Endometrial microvascular endothelial cells (primary cell): ENCODE results near the gene FZR1. TPM values are rescaled to one million over a fixed set of nuclear protein-coding genes. Genes with fewer than 3 reads are reported as not detected.
"Not testable (repeated sequence)": the region's sequence is repeated elsewhere in the genome, so short reads cannot be mapped to it uniquely, and the experiment has no call there.

Source experiments
- in situ Hi-C: cut with HindIII; loops from 2 replicates; pipeline ENCODE4 v1.10.0; 2017; ENCODE audit warnings: low sequenced_read_pairs, low pct_unique_long_range_greater_than_20kb; ENCODE audit errors: inconsistent ontology term
- total RNA-seq: library from RNA; depleted of rRNA; stranded (reverse); fragments of >200 nt; gene quantifications from one replicate; pipeline ENCODE4 v1.2.3, GENCODE V29; 2015; ENCODE audit errors: inconsistent ontology term

Gene FZR1
- total RNA-seq, 1 donor from 2014 or later = 44.3 TPM

DNA sequence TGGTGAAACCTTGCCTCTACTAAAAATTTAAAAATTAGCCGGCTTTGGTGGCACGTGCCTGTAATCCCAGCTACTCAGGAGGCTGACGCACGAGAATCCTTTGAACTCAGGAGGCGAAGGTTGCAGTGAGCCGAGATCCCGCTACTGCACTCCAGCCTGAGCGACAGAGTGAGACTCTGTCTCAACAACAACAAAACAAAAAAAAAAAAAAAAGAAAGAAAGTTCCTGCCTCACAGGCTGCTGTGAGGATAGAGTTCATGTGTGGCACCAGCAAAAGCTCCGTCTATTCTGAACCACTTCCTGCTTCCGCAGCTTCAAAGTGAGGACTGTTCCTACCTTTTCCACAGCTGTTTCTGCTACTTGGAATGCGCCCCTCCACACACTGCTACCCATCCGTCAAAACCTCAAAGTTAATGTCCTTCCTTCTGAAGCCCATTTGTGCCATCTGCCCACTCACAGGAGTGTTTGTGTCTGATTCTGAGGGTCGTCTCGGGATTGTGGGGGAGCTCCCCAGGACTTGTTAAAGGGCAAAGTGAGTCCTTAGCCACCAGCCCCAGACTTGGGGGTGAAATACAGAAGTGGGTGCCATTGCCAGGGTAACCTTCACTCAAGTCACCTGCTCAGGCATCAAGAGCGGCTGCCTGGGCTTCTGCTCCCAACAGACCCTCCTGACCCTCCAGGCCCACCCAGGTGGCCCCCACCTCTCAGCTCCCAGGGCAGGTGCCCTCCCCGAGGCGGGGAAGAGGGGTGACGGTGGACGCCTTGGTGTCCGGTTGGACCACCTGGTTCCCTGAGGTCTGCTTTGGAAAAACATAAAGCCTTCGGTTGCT lies 48.4 kb downstream of the FZR1 start:
- in situ Hi-C loops = no loop called here

DNA sequence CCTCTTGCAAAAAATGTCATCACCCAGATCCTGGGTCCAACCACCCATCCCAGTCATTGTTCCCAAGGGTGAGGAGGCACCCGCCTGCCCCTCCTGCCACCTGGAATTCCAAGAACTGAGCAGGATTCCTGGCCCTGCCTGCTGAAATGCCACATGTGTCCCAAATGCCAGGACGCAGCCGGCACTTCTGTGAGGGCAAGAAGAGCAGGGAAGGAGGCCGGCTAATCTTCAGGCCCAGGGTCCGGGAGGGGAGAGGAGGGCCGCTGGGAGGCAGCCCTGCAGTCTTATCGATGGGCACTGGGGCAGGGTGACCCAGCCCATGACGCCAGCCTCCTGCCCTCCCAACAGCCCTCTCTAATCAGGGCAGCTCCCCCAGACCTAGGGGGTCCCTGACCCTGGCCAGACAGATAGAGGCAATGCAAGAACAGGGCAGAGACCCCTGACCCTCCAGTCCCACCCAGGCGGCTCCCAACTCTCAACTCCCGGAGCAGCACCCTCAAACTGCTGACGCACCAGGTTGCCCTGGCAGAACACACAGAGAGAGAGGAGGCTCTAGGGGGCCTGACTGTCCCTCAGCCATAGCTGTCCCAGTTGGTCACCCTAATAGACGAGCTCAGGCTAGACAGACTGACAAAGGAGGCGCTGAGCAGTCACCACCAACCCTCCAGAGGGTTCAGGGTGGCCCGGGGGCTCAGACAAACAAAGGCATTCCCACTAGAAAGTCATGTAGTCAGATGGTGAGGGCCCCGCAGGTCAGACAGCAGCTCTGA lies 49.7 kb downstream of the FZR1 start:
- in situ Hi-C loops = no loop called here

- in situ Hi-C loops = no loop called here
These were observed 50.4 kb downstream of the FZR1 start for GRCh38 chr19:3556423-3556977.

DNA sequence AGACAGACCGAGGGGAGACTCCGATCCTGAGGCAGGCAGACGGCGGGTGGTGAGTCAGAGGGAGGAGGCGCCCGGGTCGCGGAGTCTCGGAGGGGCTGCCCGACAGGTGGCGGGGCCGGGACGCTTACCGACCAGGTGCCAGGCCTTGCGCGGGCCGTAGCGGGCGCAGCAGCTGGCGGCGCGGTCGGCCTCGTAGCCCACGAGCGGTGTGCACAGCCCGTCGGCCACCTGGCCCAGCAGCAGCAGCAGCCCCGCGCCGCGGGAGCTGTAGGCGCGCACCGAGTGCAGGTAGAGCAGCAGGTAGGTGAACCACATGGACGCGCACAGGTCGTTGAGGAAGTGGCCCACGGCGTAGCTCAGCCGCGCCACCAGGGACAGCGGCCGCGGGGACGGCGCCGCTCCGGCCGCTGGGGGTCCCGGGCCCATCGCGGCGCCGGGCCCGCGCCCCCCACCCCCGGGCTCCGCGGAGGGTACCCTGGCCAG lies 50.9 kb downstream of the FZR1 start:
- in situ Hi-C loops = no loop called here

DNA sequence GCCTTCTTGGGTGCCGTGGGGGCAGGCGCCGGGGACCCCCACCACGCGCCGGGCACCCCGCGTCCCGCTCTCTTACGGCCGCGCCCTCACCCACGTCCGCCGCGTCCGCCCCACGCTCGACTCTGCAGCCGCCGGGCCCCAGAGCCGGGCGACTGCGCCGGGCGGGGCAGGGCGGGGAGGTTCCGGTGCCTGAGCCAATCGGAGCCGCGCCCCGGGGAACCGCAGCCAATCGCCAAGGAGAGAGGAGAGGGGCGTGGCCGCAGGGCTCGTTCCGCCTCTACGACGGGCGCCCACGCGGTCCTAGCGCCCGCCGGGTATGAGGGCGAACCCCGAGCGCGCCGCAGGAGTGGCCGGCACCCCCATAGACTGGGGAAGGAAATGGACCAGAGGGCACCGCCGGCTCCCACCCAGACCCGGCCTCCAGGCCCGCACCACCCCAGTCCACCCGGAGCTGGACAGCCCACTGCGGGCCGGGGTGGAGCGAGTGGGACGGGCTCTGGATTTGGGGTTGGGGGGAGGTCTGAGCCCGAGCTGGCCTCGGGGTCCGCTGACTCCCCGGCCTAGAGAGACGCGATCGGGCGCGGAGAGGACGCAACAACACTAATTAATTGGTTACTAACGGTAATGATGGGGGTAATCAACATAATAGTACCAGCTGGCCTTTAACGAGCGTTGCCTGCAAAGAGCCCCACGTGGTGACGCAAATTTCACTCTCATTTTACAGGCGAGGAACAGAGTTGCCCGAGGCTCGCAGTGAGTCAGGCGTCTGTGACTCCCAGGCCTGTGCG lies 51.5 kb downstream of the FZR1 start, which contains the start of gene MFSD12:
Gene MFSD12, minus strand, starts transcription at position 126 of the 788 bp plus-strand sequence. CDS start 183 bp downstream, outside the sequence.
- in situ Hi-C loops = no loop called here

DNA sequence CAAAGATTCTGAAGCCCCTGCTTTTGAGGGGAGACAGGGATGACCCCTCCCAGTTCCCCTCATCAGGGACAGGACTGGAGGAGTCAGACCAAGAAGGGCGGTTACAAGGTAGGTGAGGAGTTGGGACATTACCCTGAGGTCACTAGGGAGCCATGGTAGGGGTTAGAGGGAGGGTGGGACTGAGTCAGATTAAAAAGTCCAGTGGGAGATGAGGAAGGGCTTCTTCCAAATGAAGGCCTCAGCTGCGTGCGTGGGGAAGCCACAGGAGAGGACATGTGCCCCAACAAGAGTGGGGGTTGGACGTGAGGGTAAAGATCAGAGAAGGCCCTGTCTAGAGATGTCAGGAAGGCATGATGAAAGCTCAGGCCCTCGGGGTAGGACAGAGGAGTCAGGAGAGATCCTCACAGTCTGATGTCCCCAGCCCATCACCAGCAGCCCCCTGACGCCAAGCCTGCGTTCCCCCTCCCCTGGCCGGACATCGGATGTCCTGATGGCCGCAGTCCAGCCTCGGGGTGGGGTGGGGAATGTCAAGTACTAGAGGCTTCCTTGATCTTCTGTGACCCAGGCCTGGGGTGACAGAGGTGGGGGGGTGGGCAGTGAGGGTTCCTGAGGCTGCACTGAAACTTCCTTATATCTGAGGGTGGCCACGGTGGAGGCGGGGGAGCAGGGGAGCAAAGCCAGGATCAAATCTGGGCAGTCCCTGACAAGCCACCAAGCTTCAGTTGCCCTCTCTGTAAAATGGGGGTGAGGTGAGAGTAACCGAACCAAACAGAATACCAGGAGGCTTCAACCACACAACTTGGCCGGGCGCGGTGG lies 57.8 kb downstream of the FZR1 start:
- in situ Hi-C loops = no loop called here

- in situ Hi-C loops = no loop called here
These were observed 59.0 kb downstream of the FZR1 start for GRCh38 chr19:3565139-3565538.

- in situ Hi-C loops = not testable (repeated sequence)
These were observed 63.9 kb downstream of the FZR1 start for GRCh38 chr19:3570042-3570441.

DNA sequence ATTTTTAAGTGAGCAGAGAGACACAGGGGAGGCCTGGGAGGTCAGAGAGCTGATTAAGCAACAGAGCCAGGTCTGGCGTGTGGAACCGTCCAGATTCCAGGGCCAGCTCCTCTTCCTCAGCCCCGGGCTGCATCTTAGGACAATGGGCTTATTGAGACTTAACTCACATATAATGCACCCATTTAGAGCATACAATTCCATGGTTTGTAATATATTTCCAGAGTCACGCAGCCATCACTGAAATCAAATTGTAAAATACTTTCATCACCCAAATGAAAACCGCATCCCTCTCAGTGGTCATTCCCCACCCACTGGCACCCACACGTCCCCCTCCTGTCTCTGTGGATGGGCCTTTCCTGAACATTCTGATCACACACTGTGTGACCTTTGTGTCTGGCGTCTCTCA lies 64.5 kb downstream of the FZR1 start:
- in situ Hi-C loops = no loop called here

DNA sequence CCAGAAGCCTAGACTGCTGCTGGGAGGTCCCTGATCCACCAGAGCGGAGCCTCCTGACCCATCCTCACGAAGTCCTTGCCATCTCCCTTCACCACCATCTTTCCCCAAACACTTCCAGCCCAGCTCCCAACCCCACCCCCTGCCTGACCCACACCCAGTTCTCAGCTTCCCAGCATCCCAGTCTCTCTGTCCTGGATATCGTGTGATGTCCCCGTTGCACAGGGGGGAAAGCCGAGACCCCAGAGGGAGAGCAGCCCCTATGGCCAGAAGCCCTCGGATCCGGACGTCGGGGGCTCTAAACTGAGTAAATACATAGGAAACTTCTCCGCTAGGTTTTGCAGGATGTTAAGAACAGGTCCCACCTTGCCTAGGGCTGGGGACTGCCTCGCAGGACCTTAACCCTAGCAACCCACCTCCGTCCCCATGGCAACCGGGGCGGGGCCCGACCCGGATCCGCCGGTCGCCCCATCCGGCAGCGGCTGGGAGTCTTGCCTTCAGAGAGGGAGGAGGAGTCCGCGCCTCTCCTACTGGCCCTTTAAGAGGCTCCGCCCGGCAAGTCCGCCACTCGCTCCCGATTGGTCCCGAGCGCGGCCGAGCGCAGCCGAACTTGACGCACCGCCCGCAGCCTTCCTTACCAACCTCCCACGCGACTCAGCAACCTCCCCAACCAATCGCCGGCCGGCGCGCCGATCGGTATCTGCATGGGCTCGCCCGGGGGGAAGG lies 66.2 kb downstream of the FZR1 start:
- in situ Hi-C loops = no loop called here

DNA sequence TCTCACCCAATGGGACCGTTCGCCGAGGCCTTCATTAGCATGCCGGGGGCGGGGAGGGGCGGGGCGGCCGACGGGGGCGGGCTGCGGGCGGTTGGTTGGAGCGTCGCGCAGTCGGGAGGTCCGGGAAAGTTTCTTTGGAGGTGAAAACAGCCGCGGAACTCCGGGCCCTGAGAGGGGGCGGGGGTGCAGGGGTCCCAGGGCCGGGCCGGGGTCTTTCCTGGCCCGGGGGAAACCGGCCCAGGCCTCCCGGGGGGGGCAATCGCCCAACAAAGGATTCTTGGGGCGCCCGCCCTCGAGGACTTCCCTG lies 66.7 kb downstream of the FZR1 start, which contains the start of gene HMG20B:
Gene HMG20B, plus strand, starts transcription at position 90 of the 307 bp plus-strand sequence. CDS start 366 bp downstream, outside the sequence.
- in situ Hi-C loops = no loop called here

GRCh38 chr19:3573162-3573857 lies 67.2 kb downstream of the FZR1 start:
- in situ Hi-C loops = no loop called here

GRCh38 chr19:3573858-3574637 lies 67.9 kb downstream of the FZR1 start:
- in situ Hi-C loops = no loop called here

DNA sequence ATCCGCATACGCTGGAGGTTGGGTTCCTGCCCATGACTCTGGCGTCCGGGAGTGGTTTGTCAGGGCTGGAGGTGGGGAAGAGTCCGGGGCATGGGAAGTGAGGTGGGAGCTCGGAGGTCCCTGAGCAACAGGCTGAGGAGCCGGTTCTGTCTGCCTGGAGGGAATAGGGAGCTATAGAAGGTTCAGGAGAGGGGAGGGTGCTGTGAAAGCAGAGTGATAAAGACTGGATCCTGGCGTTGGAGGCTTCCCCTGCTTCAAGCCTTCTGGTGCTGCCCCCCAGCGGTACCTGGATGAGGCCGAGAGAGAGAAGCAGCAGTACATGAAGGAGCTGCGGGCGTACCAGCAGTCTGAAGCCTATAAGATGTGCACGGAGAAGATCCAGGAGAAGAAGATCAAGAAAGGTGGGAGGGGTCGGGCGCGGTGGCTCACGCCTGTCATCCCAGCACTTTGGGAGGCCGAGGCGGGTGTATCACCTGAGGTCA lies 69.2 kb downstream of the FZR1 start:
- in situ Hi-C loops = no loop called here

GRCh38 chr19:3575949-3576673 lies 70.0 kb downstream of the FZR1 start:
- in situ Hi-C loops = no loop called here
